Thyroid gland (tissue), 4 donors: ENCODE data around the gene SPEG.

Experiments
- POLR2A ChIP-seq, 2 donors: fragments of 450-650 bp; IDR thresholded peaks; one replicate each; pipeline ENCODE4 v1.6.1; 2017; ENCODE audit warnings: antibody characterized with exemption in 2 of 2, mild to moderate bottlenecking in 2 of 2, moderate library complexity in 1 of 2
- TF ChIP-seq, protein P1 (sequence below), 6 experiments: fragments of 200-600 bp in 3 of 6; fragments of 450-650 bp in 3 of 6; sonication (generic) in 3 of 6; IDR thresholded peaks; one replicate each; pipeline ENCODE4 v1.5.1; 2016 to 2019; ENCODE audit warnings: antibody characterized with exemption in 6 of 6, mild to moderate bottlenecking in 2 of 6, inconsistent platforms in 1 of 6, moderate library complexity in 1 of 6

- TF ChIP-seq, protein P1, sequence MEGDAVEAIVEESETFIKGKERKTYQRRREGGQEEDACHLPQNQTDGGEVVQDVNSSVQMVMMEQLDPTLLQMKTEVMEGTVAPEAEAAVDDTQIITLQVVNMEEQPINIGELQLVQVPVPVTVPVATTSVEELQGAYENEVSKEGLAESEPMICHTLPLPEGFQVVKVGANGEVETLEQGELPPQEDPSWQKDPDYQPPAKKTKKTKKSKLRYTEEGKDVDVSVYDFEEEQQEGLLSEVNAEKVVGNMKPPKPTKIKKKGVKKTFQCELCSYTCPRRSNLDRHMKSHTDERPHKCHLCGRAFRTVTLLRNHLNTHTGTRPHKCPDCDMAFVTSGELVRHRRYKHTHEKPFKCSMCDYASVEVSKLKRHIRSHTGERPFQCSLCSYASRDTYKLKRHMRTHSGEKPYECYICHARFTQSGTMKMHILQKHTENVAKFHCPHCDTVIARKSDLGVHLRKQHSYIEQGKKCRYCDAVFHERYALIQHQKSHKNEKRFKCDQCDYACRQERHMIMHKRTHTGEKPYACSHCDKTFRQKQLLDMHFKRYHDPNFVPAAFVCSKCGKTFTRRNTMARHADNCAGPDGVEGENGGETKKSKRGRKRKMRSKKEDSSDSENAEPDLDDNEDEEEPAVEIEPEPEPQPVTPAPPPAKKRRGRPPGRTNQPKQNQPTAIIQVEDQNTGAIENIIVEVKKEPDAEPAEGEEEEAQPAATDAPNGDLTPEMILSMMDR (IDR thresholded peaks at IDR 0.05) = no peak
- no peak for TF ChIP-seq POLR2A (IDR thresholded peaks at IDR 0.05)
Measured at GRCh38 chr2:219489315-219489714, 54.7 kb downstream of the SPEG start.
